Measurements from ENCODE around the gene CHST12. TPM values are rescaled to one million over a fixed set of nuclear protein-coding genes. Genes with fewer than 3 reads are reported as not detected.
"Not testable (repeated sequence)": the region's sequence is repeated elsewhere in the genome, so short reads cannot be mapped to it uniquely, and the experiment has no call there.

The CHST12 gene
- polyA plus RNA-seq, 1 donor from 2014 or later, result 6.4 TPM

- Histone ChIP-seq H4K20me1 (ENCODE audit: insufficient read depth) (no peaks in the 10 kb centered on the region), H3K36me3 (ENCODE audit: insufficient read depth, low read length) (no peaks in the 10 kb centered on the region), H3K4me3 (ENCODE audit: low read length) (no peak overlapping the region), H3K79me2 (replicated peaks; ENCODE audit: insufficient read depth, low read length) (no peaks in the 10 kb centered on the region), H3K27me3 (ENCODE audit: insufficient read depth, low read depth, low read length) (no peaks in the 10 kb centered on the region), H2AFZ (ENCODE audit: low read depth, low read length) (no peak overlapping the region), H3K4me2 (ENCODE audit: low read length) (no peak overlapping the region), H3F3A (ENCODE audit: insufficient read depth, low read length, poor library complexity, severe bottlenecking) (no peaks in the 10 kb centered on the region), H3K9me3 (ENCODE audit: low read length) (no peaks in the 10 kb centered on the region), H3K27ac (ENCODE audit: low read length) (no peak overlapping the region), H3K9ac (ENCODE audit: low read length) (no peak overlapping the region), H3K9me2 (ENCODE audit: insufficient read depth, low read length) (no peaks in the 10 kb centered on the region)
- TF ChIP-seq, protein P1, sequence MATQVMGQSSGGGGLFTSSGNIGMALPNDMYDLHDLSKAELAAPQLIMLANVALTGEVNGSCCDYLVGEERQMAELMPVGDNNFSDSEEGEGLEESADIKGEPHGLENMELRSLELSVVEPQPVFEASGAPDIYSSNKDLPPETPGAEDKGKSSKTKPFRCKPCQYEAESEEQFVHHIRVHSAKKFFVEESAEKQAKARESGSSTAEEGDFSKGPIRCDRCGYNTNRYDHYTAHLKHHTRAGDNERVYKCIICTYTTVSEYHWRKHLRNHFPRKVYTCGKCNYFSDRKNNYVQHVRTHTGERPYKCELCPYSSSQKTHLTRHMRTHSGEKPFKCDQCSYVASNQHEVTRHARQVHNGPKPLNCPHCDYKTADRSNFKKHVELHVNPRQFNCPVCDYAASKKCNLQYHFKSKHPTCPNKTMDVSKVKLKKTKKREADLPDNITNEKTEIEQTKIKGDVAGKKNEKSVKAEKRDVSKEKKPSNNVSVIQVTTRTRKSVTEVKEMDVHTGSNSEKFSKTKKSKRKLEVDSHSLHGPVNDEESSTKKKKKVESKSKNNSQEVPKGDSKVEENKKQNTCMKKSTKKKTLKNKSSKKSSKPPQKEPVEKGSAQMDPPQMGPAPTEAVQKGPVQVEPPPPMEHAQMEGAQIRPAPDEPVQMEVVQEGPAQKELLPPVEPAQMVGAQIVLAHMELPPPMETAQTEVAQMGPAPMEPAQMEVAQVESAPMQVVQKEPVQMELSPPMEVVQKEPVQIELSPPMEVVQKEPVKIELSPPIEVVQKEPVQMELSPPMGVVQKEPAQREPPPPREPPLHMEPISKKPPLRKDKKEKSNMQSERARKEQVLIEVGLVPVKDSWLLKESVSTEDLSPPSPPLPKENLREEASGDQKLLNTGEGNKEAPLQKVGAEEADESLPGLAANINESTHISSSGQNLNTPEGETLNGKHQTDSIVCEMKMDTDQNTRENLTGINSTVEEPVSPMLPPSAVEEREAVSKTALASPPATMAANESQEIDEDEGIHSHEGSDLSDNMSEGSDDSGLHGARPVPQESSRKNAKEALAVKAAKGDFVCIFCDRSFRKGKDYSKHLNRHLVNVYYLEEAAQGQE (IDR thresholded peaks at IDR 0.05; ENCODE audit: borderline replicate concordance), result no peak
- TF ChIP-seq MXI1 (conservative IDR thresholded peaks at IDR 0.05; ENCODE audit: poor library complexity, severe bottlenecking) (no peak), EP300 (conservative IDR thresholded peaks at IDR 0.05; ENCODE audit: poor library complexity, severe bottlenecking) (no peak), POLR2AphosphoS5 (IDR thresholded peaks at IDR 0.05) (no peak)
- TF ChIP-seq, protein P2, sequence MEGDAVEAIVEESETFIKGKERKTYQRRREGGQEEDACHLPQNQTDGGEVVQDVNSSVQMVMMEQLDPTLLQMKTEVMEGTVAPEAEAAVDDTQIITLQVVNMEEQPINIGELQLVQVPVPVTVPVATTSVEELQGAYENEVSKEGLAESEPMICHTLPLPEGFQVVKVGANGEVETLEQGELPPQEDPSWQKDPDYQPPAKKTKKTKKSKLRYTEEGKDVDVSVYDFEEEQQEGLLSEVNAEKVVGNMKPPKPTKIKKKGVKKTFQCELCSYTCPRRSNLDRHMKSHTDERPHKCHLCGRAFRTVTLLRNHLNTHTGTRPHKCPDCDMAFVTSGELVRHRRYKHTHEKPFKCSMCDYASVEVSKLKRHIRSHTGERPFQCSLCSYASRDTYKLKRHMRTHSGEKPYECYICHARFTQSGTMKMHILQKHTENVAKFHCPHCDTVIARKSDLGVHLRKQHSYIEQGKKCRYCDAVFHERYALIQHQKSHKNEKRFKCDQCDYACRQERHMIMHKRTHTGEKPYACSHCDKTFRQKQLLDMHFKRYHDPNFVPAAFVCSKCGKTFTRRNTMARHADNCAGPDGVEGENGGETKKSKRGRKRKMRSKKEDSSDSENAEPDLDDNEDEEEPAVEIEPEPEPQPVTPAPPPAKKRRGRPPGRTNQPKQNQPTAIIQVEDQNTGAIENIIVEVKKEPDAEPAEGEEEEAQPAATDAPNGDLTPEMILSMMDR (IDR thresholded peaks at IDR 0.05; ENCODE audit: poor library complexity, severe bottlenecking), result no peak
Observed at GRCh38 chr7:2452074-2452507, 48.7 kb downstream of the CHST12 start.

DNA sequence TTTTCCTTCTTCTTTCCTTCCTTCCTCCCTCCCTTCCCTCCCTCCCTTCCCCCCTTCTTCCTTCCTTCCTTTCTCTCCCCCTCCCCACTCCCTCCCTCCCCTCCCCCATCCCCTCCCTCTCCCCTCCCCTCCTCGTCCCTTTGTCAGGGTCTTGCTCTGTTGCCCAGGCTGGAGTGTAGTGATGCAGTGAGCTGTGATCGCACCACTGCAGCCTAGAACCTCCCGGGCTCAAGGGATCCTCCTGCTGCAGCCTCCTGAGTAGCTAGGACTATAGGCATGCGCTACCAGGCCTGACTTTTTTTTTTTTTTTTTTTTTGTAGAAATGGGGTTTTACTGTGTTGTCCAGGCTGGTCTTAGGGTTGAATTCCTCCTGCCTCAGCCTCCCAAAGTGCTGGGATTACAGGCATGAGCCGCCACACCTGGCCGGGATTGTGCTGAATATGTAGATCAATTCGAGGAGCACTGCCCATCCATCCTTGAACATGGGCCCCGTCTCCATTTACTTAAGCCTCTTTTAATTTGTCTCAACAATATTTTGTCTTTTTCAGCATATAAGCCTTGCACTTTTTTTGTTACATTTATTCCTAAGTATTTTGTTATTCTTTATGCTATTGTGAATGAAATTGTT is 49.3 kb downstream of the CHST12 start:
- Histone ChIP-seq H3K36me3 (ENCODE audit: insufficient read depth, low read length) (no peaks in the 10 kb centered on the region), H4K20me1 (ENCODE audit: insufficient read depth) (no peaks in the 10 kb centered on the region), H3K9me3 (ENCODE audit: low read length) (no peaks in the 10 kb centered on the region), H3K27me3 (ENCODE audit: insufficient read depth, low read depth, low read length) (no peaks in the 10 kb centered on the region), H3K27ac (ENCODE audit: low read length) (no peak overlapping the region), H3K9me2 (ENCODE audit: insufficient read depth, low read length) (no peaks in the 10 kb centered on the region), H3K4me3 (ENCODE audit: low read length) (no peak overlapping the region), H3K9ac (ENCODE audit: low read length) (no peak overlapping the region), H3K4me2 (ENCODE audit: low read length) (no peak overlapping the region), H3K79me2 (replicated peaks; ENCODE audit: insufficient read depth, low read length) (no peaks in the 10 kb centered on the region), H2AFZ (ENCODE audit: low read depth, low read length) (no peak overlapping the region), H3F3A (ENCODE audit: insufficient read depth, low read length, poor library complexity, severe bottlenecking) (no peaks in the 10 kb centered on the region)
- TF ChIP-seq EZH2 (IDR thresholded peaks at IDR 0.05; ENCODE audit: borderline replicate concordance, insufficient read depth, low read length, poor library complexity, severe bottlenecking) (no peak), EP300 (conservative IDR thresholded peaks at IDR 0.05; ENCODE audit: poor library complexity, severe bottlenecking) (no peak), TAF1 (IDR thresholded peaks at IDR 0.05; ENCODE audit: low read depth) (no peak)
- TF ChIP-seq, protein P2 (IDR thresholded peaks at IDR 0.05; ENCODE audit: poor library complexity, severe bottlenecking), result no peak

DNA sequence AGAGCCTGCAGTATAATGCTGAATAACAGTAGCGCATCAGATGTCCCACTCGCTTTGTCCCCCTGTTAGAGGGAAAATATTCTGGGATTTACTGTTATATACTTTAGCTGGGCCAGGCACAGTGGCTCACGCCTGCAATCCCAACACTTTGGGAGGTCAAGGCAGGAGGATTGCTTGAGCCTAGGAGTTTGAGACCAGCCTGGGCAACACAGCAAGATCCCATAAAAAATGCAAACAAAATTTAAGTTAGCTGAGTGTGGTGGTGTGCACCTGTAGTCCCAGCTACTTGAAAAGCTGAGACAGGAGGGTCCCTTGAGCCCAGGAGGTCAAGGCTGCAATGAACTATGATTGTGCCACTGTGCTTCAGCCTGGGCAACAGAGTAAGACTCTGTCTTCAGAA is 50.4 kb downstream of the CHST12 start:
- not testable (repeated sequence) for H3K4me3 ChIP-seq (ENCODE audit: low read length); H3F3A ChIP-seq (ENCODE audit: insufficient read depth, low read length, poor library complexity, severe bottlenecking); H3K9me2 ChIP-seq (ENCODE audit: insufficient read depth, low read length); H3K27me3 ChIP-seq (ENCODE audit: insufficient read depth, low read depth, low read length); H3K36me3 ChIP-seq (ENCODE audit: insufficient read depth, low read length); H3K9ac ChIP-seq (ENCODE audit: low read length); H3K27ac ChIP-seq (ENCODE audit: low read length); H3K9me3 ChIP-seq (ENCODE audit: low read length); H4K20me1 ChIP-seq (ENCODE audit: insufficient read depth); H2AFZ ChIP-seq (ENCODE audit: low read depth, low read length); H3K4me2 ChIP-seq (ENCODE audit: low read length); H3K79me2 ChIP-seq (replicated peaks; ENCODE audit: insufficient read depth, low read length)

Measured in neural cell (in vitro differentiated cells).